Measurements from ENCODE around the gene ZCCHC7. TPM values are rescaled to one million over a fixed set of nuclear protein-coding genes. Genes with fewer than 3 reads are reported as not detected.

The ZCCHC7 gene
- total and polyA plus RNA-seq, 9 donors = 15.8 to 37.4 (median 28.4) TPM

DNA sequence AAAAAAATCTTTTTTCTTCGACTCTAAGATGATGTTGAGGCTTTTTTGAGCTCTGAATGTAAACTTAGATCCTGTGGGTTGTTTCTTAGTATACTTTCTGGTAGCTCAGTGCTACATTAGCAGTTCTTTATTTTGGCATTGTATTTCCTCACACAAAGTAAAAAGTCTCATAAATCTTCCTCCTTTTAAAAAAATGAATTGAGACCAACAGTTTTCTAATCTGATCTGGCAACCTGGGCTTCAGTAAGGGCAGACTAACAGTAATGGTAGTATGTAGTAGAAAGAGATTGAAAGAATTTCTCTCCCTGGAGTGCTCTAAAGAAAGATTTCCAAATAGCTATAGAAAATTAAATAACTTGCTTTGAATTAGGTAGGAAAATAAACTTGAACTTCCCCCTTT, 31.4 kb downstream of the ZCCHC7 start:
- no peaks in the 10 kb centered on the region for H3K36me3 ChIP-seq
- no peak for TF ChIP-seq POLR2A (IDR thresholded peaks at IDR 0.05)
- TF ChIP-seq, protein P1, sequence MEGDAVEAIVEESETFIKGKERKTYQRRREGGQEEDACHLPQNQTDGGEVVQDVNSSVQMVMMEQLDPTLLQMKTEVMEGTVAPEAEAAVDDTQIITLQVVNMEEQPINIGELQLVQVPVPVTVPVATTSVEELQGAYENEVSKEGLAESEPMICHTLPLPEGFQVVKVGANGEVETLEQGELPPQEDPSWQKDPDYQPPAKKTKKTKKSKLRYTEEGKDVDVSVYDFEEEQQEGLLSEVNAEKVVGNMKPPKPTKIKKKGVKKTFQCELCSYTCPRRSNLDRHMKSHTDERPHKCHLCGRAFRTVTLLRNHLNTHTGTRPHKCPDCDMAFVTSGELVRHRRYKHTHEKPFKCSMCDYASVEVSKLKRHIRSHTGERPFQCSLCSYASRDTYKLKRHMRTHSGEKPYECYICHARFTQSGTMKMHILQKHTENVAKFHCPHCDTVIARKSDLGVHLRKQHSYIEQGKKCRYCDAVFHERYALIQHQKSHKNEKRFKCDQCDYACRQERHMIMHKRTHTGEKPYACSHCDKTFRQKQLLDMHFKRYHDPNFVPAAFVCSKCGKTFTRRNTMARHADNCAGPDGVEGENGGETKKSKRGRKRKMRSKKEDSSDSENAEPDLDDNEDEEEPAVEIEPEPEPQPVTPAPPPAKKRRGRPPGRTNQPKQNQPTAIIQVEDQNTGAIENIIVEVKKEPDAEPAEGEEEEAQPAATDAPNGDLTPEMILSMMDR (IDR thresholded peaks at IDR 0.05) = no peak
- TF ChIP-seq EP300 (IDR thresholded peaks at IDR 0.05) = no peak
- H3K4me1 ChIP-seq (ENCODE audit: insufficient read depth) = no peaks in the 10 kb centered on the region
- H3K27ac ChIP-seq = no peak overlapping the region
- H3K27me3 ChIP-seq = no peaks in the 10 kb centered on the region
- 74 to 85% (median 74%) methylated on average over 1 of the region's 1 CpG for WGBS, 3 donors
- DNase-seq = no peak
- intact Hi-C loops (cut with DNase I) = no loop called here
- no peaks in the 10 kb centered on the region for H3K9me3 ChIP-seq
- H3K4me3 ChIP-seq = no peak overlapping the region

DNA sequence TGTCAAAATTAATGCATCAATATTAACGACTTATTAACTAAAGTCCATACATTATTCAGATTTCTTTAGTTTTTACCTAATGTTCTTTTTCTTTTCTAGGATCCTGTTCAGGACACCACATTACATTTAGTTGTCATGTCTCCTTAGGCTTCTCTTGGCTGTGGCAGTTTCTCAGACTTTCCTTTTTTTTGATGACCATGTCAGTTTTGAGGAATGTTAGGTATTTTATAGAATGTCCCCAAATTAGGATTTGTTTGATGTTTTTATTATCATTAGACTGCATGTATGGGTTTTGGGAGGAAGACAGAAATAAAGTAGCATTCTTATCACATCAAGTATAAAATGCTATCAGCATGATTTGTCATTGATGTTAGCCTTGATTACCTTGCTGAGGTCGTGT, 32.0 kb downstream of the ZCCHC7 start:
- TF ChIP-seq POLR2A (IDR thresholded peaks at IDR 0.05) = no peak
- TF ChIP-seq EP300 (IDR thresholded peaks at IDR 0.05) = no peak
- TF ChIP-seq, protein P1 (IDR thresholded peaks at IDR 0.05) = no peak
- DNase-seq = no peak
- Histone ChIP-seq H3K36me3 (no peaks in the 10 kb centered on the region), H3K27me3 (no peaks in the 10 kb centered on the region), H3K4me1 (ENCODE audit: insufficient read depth) (no peaks in the 10 kb centered on the region), H3K4me3 (no peak overlapping the region), H3K9me3 (no peaks in the 10 kb centered on the region), H3K27ac (no peak overlapping the region)
- WGBS, 3 donors = 58 to 70% (median 68%) methylated on average over 2 of the region's 2 CpGs
- intact Hi-C loops (cut with DNase I) = no loop called here

DNA sequence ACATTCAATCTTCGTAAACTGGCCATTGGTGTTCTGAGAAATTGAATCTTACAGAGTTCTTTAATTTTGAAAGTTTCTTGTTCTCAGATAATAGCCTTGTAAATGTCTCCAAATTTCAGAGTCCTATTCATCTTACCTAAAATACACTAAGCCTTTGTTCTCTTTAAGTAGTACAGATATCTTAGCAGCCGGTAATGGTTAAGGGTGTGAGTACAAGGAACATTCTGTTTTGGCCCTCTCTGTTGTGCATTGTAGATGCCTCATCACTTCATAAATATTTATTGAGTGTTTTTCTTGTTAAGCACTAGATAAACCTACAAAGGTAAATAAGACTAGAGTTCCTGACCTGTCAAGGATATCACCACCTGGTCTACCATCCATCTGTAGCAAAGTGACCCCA, 35.2 kb downstream of the ZCCHC7 start:
- Histone ChIP-seq H3K36me3 (no peaks in the 10 kb centered on the region), H3K27me3 (no peaks in the 10 kb centered on the region), H3K4me1 (ENCODE audit: insufficient read depth) (no peaks in the 10 kb centered on the region), H3K4me3 (no peak overlapping the region), H3K27ac (no peak overlapping the region), H3K9me3 (no peaks in the 10 kb centered on the region)
- no peak for DNase-seq
- intact Hi-C loops (cut with DNase I) = no loop called here
- TF ChIP-seq, protein P1 (IDR thresholded peaks at IDR 0.05) = no peak
- TF ChIP-seq POLR2A (IDR thresholded peaks at IDR 0.05) = no peak
- TF ChIP-seq EP300 (IDR thresholded peaks at IDR 0.05) = no peak
- WGBS, 3 donors = 96 to 98% (median 96%) methylated on average over 2 of the region's 2 CpGs

DNA sequence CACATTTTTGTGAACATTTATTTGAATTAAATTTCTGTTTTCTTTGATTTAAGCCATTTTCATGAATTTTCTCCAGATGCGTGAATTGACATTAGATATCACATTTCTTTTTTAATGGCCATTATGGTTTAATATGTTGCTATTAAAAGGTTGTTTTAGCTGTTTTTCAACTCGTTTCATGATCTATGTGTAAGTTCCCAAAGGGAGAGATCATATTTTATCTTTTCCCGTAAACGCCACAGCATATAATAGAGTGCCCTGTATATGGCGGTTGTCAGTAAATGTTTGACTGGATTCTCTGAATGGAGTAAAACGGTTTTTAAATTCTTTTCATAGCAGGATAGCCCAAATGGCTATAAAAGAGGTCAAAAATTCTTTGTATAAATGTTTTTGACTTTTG, 35.8 kb downstream of the ZCCHC7 start:
- H3K9me3 ChIP-seq = no peaks in the 10 kb centered on the region
- no peak overlapping the region for H3K4me3 ChIP-seq
- no peaks in the 10 kb centered on the region for H3K36me3 ChIP-seq
- no peaks in the 10 kb centered on the region for H3K4me1 ChIP-seq (ENCODE audit: insufficient read depth)
- H3K27ac ChIP-seq = no peak overlapping the region
- intact Hi-C loops (cut with DNase I) = no loop called here
- DNase-seq = no peak
- WGBS, 3 donors = 85 to 93% (median 89%) methylated on average over 6 of the region's 6 CpGs
- TF ChIP-seq, protein P1 (IDR thresholded peaks at IDR 0.05) = no peak
- H3K27me3 ChIP-seq = no peaks in the 10 kb centered on the region
